PC-3 (cell line): ENCODE results near the gene MRPL50. TPM values are rescaled to one million over a fixed set of nuclear protein-coding genes. Genes with fewer than 3 reads are reported as not detected.

Experiments
- ATAC-seq: fragments of 200-7000 bp; cut with Tn5 transposase; 2 replicates; pipeline ENCODE4 v1.9.1; 2020; ENCODE audit warnings: mild to moderate bottlenecking, moderate library complexity
- Bru-seq: library from RNA; stranded (reverse); fragments of 400-500 nt; gene quantifications from one replicate; lab custom pipeline; 2021; lab: Mats Ljungman, UMichigan
- BruChase-seq, 2 experiments: library from RNA; stranded (reverse); fragments of 400-500 nt; gene quantifications; one replicate each; lab custom pipeline; 2021; lab: Mats Ljungman, UMichigan
- BruUV-seq: library from RNA; stranded (reverse); fragments of 400-500 nt; replicated peaks from 2 replicates; lab custom pipeline; 2021; lab: Mats Ljungman, UMichigan
- CTCF ChIA-PET: fragments of 300-600 bp; sonication (Branson Sonifier 250); formaldehyde crosslinking; loops from one replicate; lab custom pipeline; 2022; ENCODE audit warnings: antibody characterized with exemption; lab: Charles Lee
- POLR2A ChIA-PET: fragments of 300-600 bp; sonication (Branson Sonifier 250); formaldehyde crosslinking; loops from one replicate; lab custom pipeline; 2022; ENCODE audit warnings: antibody characterized with exemption; ENCODE audit not compliant: unreplicated experiment; lab: Charles Lee
- DNase-seq: peaks from one replicate; pipeline ENCODE4 v3.0.0-alpha.2; 2015
- H2AFZ ChIP-seq: fragments of 300-600 bp; sonication (generic); 2 replicates; pipeline ENCODE4 v1.6.0; 2016; ENCODE audit warnings: antibody characterized with exemption, low read length
- H3F3A ChIP-seq: fragments of 300-600 bp; sonication (generic); one replicate; pipeline ENCODE4 v1.6.0; 2017; ENCODE audit warnings: antibody characterized with exemption, low read length, control low read depth, mild to moderate bottlenecking; ENCODE audit not compliant: unreplicated experiment
- H3K27ac ChIP-seq: fragments of 300-600 bp; sonication (generic); 2 replicates; pipeline ENCODE4 v1.5.1; 2016; ENCODE audit warnings: mild to moderate bottlenecking, low read length
- H3K27me3 ChIP-seq: fragments of 300-600 bp; sonication (generic); 2 replicates; pipeline ENCODE4 v1.6.1; 2016; ENCODE audit warnings: low read length, mixed read lengths
- H3K36me3 ChIP-seq: fragments of 300-600 bp; sonication (generic); 2 replicates; pipeline ENCODE4 v1.6.1; 2016; ENCODE audit warnings: low read depth, mixed run types, low read length, mixed read lengths
- H3K4me1 ChIP-seq: fragments of 300-600 bp; sonication (generic); 2 replicates; pipeline ENCODE4 v1.5.1; 2016; ENCODE audit warnings: low read length; ENCODE audit not compliant: insufficient read depth
- H3K4me2 ChIP-seq: fragments of 300-600 bp; sonication (generic); 2 replicates; pipeline ENCODE4 v1.6.0; 2016; ENCODE audit warnings: low read length
- H3K4me3 ChIP-seq: fragments of 300-600 bp; sonication (generic); 2 replicates; pipeline ENCODE4 v1.5.1; 2016; ENCODE audit warnings: mild to moderate bottlenecking, low read length, mixed read lengths
- H3K79me2 ChIP-seq: fragments of 300-600 bp; sonication (generic); 2 replicates; pipeline ENCODE4 v1.6.1; 2017; ENCODE audit warnings: low read length, mixed read lengths
- H3K9ac ChIP-seq: fragments of 300-600 bp; sonication (generic); 2 replicates; pipeline ENCODE4 v1.6.0; 2016; ENCODE audit warnings: mild to moderate bottlenecking, low read length
- H3K9me2 ChIP-seq: fragments of 300-600 bp; sonication (generic); replicated peaks from 2 replicates; pipeline ENCODE4 v1.6.1; 2016; ENCODE audit warnings: mixed run types, low read length, mixed read lengths
- H3K9me3 ChIP-seq: fragments of 300-600 bp; sonication (generic); 2 replicates; pipeline ENCODE4 v1.6.1; 2016; ENCODE audit warnings: low read length, mixed read lengths
- H4K20me1 ChIP-seq: fragments of 300-600 bp; sonication (generic); 2 replicates; pipeline ENCODE4 v1.6.1; 2016; ENCODE audit warnings: low read length, mixed read lengths
- EZH2 ChIP-seq: fragments of 300-600 bp; sonication (generic); IDR thresholded peaks from one replicate; pipeline ENCODE4 v1.6.1; 2017; ENCODE audit warnings: antibody characterized with exemption, mild to moderate bottlenecking, low read length; ENCODE audit not compliant: unreplicated experiment
- EZH2phosphoT487 ChIP-seq: fragments of 300-600 bp; sonication (generic); IDR thresholded peaks from 2 replicates; pipeline ENCODE4 v1.6.1; 2018; ENCODE audit warnings: mild to moderate bottlenecking, antibody characterized with exemption, low read length, borderline replicate concordance
- intact Hi-C: fragments of 100-400 bp; cut with micrococcal nuclease; formaldehyde crosslinking; loops from 2 replicates; pipeline ENCODE4 v1.9.0; 2023
- long read RNA-seq: library from polyadenylated mRNA; unstranded; transcript quantifications from one replicate; pipeline ENCODE4 v2.0.0, GENCODE V29; 2021; ENCODE audit not compliant: unreplicated experiment
- total RNA-seq: library from RNA; depleted of rRNA; stranded (reverse); fragments of >200 nt; gene quantifications from 2 replicates; pipeline ENCODE4 v1.2.3, GENCODE V29; 2014; rRNA removed
- TF ChIP-seq, protein P1 (sequence below): fragments of 300-600 bp; sonication (generic); conservative IDR thresholded peaks from 2 replicates; pipeline ENCODE4 v1.5.1; 2017; ENCODE audit warnings: antibody characterized with exemption, low read depth, mild to moderate bottlenecking, low read length

Gene MRPL50
- 8.2 and 10.2 TPM in 2 replicates for total RNA-seq
- Bru-seq, nascent RNA = percentile 70 among the genes with signal in this experiment
- BruChase-seq, experiment 1, labeled RNA remaining after a 6-hour chase = percentile 80 among the genes with signal in this experiment
- BruChase-seq, experiment 2, labeled RNA remaining after a 2-hour chase = percentile 77 among the genes with signal in this experiment
- long read RNA-seq, transcript MRPL50-201 (2 exons, 3,332 nt) = major isoform, 30 of 33 reads
- long read RNA-seq, partial matches to known transcripts = 0 of 33 reads
- long read RNA-seq, other reads (novel, unspliced or antisense) = 3 of 33 reads

DNA sequence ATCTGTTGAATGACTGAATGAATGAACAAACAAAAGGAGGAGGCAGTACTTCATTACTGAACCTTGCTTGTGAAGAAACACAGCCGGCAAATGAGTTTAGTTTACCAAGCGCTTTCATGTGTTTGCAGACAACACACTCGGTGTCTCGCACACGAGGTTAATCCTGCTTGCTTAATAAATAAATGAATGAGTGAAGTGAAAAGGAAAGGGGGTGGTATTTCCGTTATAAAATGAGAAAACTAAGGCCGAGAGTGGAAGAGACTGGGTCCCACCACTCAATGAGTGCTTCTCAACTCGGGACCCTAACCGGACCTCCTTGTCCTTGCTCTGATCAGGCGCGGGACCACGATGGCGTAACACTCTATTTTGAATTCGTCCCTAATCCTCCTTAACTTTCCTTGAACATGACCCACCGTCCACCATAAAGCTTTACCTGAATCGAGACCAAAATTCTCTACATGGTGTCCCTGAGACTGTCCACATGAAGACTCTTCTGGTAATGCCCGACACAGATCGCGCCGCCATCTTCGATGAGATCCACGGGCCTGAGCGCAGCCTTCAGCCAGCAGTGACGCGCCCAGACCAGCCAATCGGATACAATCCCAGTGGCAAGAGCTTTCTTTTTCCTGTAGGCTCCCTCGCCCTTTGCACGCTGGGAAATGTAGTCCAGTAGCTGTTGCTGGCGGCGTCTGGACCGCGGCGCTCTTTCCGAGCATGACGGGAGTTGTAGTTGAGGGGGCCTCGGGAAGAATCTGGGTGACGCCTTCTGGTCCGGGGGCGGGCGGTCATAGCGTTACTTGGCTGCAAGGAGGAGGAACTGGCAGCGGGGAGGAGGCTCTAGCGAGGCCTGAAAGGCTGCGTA is at the start of gene MRPL50, which contains the start of gene ZNF189:
Gene MRPL50 (minus strand): TSS at position 551 of the 862 bp plus-strand sequence. CDS start 26 bp downstream, at position 525.
Gene ZNF189 (plus strand): TSS at position 784 of the 862 bp plus-strand sequence. CDS start 306 bp downstream, outside the sequence.
- Histone ChIP-seq H3K9me3 (no peaks in the 10 kb centered on the region), H3K4me1 (peaks cover 3% of the 10 kb centered on the region; the same call in 1 of the 2 replicates), H3K79me2 (peaks cover 69% of the 10 kb centered on the region), H3K27me3 (no peaks in the 10 kb centered on the region), H2AFZ (peak within 1 kb of the TSS; percentile 69), H3K9me2 (no peaks in the 10 kb centered on the region), H3K9ac (peak within 1 kb of the TSS; percentile 79), H3K27ac (peak within 1 kb of the TSS; percentile 2; the same call in 1 of the 2 replicates), H3K36me3 (peaks cover 57% of the 10 kb centered on the region), H3F3A (no peaks in the 10 kb centered on the region), H3K4me2 (peak within 1 kb of the TSS; percentile 96), H3K4me3 (peak within 1 kb of the TSS; percentile 70), H4K20me1 (no peaks in the 10 kb centered on the region)
- DNase-seq (peak; percentile 93), ATAC-seq (peak; percentile 98)
- TSS peak; percentile 78 for BruUV-seq
- intact Hi-C loops = no loop called here
- ChIA-PET CTCF (interaction anchor here (0.5 to 1.3 kb wide), 2 partner anchors 51 to 308 kb away, joined by 3 read pairs; no protein-coding TSS in a partner anchor), POLR2A (no interaction called here)
- TF ChIP-seq, protein P1, sequence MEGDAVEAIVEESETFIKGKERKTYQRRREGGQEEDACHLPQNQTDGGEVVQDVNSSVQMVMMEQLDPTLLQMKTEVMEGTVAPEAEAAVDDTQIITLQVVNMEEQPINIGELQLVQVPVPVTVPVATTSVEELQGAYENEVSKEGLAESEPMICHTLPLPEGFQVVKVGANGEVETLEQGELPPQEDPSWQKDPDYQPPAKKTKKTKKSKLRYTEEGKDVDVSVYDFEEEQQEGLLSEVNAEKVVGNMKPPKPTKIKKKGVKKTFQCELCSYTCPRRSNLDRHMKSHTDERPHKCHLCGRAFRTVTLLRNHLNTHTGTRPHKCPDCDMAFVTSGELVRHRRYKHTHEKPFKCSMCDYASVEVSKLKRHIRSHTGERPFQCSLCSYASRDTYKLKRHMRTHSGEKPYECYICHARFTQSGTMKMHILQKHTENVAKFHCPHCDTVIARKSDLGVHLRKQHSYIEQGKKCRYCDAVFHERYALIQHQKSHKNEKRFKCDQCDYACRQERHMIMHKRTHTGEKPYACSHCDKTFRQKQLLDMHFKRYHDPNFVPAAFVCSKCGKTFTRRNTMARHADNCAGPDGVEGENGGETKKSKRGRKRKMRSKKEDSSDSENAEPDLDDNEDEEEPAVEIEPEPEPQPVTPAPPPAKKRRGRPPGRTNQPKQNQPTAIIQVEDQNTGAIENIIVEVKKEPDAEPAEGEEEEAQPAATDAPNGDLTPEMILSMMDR = no peak
- TF ChIP-seq EZH2 (no peak), EZH2phosphoT487 (no peak)

DNA sequence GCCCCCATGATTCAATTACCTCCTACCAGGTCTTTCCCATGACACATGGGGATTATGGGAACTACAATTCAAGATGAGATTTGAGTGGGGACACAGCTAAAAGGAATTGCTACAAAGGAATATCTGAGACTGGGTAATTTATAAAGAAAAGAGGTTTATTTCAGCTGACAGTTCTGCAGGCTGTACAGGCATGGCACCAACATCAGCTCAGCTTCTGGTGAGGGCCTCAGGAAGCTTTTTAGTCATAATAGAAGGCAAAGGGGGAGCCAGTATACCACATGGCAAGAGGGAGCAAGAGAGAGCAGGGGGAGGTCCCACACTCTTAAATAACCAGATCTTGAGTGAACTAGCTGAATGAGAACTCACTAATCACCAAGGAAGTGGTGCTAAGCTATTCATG is 48.3 kb upstream of the MRPL50 start:
- Histone ChIP-seq H3K4me2 (no peak overlapping the region), H3K27me3 (peaks cover 14% of the 10 kb centered on the region), H3K9me2 (no peaks in the 10 kb centered on the region), H3K9ac (no peak overlapping the region), H3K79me2 (no peaks in the 10 kb centered on the region), H2AFZ (no peak overlapping the region), H3K36me3 (no peaks in the 10 kb centered on the region), H3K9me3 (no peaks in the 10 kb centered on the region), H3F3A (no peaks in the 10 kb centered on the region), H3K27ac (no peak overlapping the region), H3K4me1 (no peaks in the 10 kb centered on the region), H3K4me3 (no peak overlapping the region), H4K20me1 (no peaks in the 10 kb centered on the region)
- DNase-seq = no peak
- no peak for TF ChIP-seq EZH2
- TF ChIP-seq, protein P1 = no peak
- no peak for TF ChIP-seq EZH2phosphoT487
- CTCF ChIA-PET = no interaction called here
- intact Hi-C loops = no loop called here
- no peak for ATAC-seq
- BruUV-seq = no TSS peak
- POLR2A ChIA-PET = no interaction called here
